ENCODE data around the gene CDH24. TPM values are rescaled to one million over a fixed set of nuclear protein-coding genes. Genes with fewer than 3 reads are reported as not detected.

Gene CDH24
- total and polyA plus RNA-seq, 2 of the 13 experiments (the other 11 are each of a cell fraction or from before 2014, with no cell fraction given), result 0.69 to 0.99 TPM

GRCh38 chr14:23058654-23059504, 1.6 kb upstream of the CDH24 start:
- 97% methylated on average over 32 of the region's 32 CpGs for WGBS (ENCODE audit: low lambda C conversion rate)
- H3K27me3 ChIP-seq (ENCODE audit: control insufficient read depth in 1 of 2, insufficient read depth in 2 of 2, low read length in 2 of 2), result peaks cover 0 to 6% of the 10 kb centered on the region in 2 experiments; a peak in 1 of 5 replicates
- ChIA-PET CTCF (ENCODE audit: low intra/inter-chr PET ratio, low total read pairs) (interaction anchor here (0.7 to 8.5 kb wide), 14 partner anchors 10 to 502 kb away, joined by 3 to 173 read pairs (median 4); no protein-coding TSS in a partner anchor), POLR2A (interaction anchor here (0.6 to 7.4 kb wide), 28 partner anchors 10 to 262 kb away, joined by 3 to 72 read pairs (median 6); partner anchors contain the start of genes ACIN1, AJUBA, BCL2L2 and C14orf119)
- H3K4me3 ChIP-seq (replicated peaks in 1 of 3; ENCODE audit: insufficient read depth in 1 of 3, low read depth in 2 of 3, low read length in 3 of 3), result no peak overlapping the region
- H3K36me3 ChIP-seq (replicated peaks in 1 of 2; ENCODE audit: control insufficient read depth in 1 of 2, insufficient read depth in 2 of 2, low read length in 2 of 2), result peaks cover 41 to 45% of the 10 kb centered on the region in 2 experiments
- peaks cover 13% of the 10 kb centered on the region; the same call in 1 of the 2 replicates for H4K20me1 ChIP-seq (ENCODE audit: insufficient read depth, low read length)
- no peak overlapping the region for H3K27ac ChIP-seq (ENCODE audit: extremely low read length, insufficient read depth, low read length)
- no peaks in the 10 kb centered on the region for H3K9me3 ChIP-seq (ENCODE audit: low read length)
- in situ Hi-C loops (cut with HindIII; ENCODE audit: extremely low pct_ligation_motif_present, low pct_unique_long_range_greater_than_20kb) (no loop called here), intact Hi-C loops (cut with micrococcal nuclease; ENCODE audit: unreplicated experiment) (loop anchor here (1.0 kb wide), 5 partner anchors 52 to 502 kb away; no protein-coding TSS in a partner anchor)
- ATAC-seq, result no peak
- no peak overlapping the region for H3K9ac ChIP-seq (ENCODE audit: insufficient read depth, low read depth, low read length)
- H2AFZ ChIP-seq (ENCODE audit: low read length), result no peak overlapping the region
- FAIRE-seq, result no peak
- H3K79me2 ChIP-seq (ENCODE audit: insufficient read depth, low read length), result no peaks in the 10 kb centered on the region
- H3K4me1 ChIP-seq (ENCODE audit: insufficient read depth, low read length), result peaks cover 29% of the 10 kb centered on the region
- no peak overlapping the region for H3K4me2 ChIP-seq (ENCODE audit: low read depth, low read length)
- BruUV-seq (replicated peaks), result TSS peak; percentile 83
- no peak for DNase-seq (ENCODE audit: low spot score)
- no peak for TF ChIP-seq NR3C1 (CRISPR knock-in tag; IDR thresholded peaks at IDR 0.05)
- TF ChIP-seq KDM5B (CRISPR knock-in tag; IDR thresholded peaks at IDR 0.05; ENCODE audit: borderline replicate concordance), result 0 out of 2 replicates have a peak, but pooled peaks have one; percentile 28
- TF ChIP-seq TGIF2 (CRISPR knock-in tag; IDR thresholded peaks at IDR 0.05), result no peak
- TF ChIP-seq RARA (CRISPR knock-in tag; IDR thresholded peaks at IDR 0.05), result no peak
- peak; percentile 52 for TF ChIP-seq HNRNPK (IDR thresholded peaks at IDR 0.05; ENCODE audit: low read depth, low read length, poor library complexity, severe bottlenecking)
- no peak for TF ChIP-seq DPF2 (CRISPR knock-in tag; IDR thresholded peaks at IDR 0.05; ENCODE audit: borderline replicate concordance, low read depth)
- no peak for TF ChIP-seq ZNF337 (CRISPR knock-in tag; IDR thresholded peaks at IDR 0.05; ENCODE audit: borderline replicate concordance, low read depth)
- TF ChIP-seq ZNF484 (CRISPR knock-in tag; IDR thresholded peaks at IDR 0.05; ENCODE audit: borderline replicate concordance, low read depth), result no peak
- 0 out of 2 replicates have a peak, but pooled peaks have one; percentile 21 for TF ChIP-seq CAMTA2 (CRISPR knock-in tag; IDR thresholded peaks at IDR 0.05; ENCODE audit: borderline replicate concordance)
- TF ChIP-seq ERF (CRISPR knock-in tag; IDR thresholded peaks at IDR 0.05), result no peak
- no peak for TF ChIP-seq ZEB1 (IDR thresholded peaks at IDR 0.05; ENCODE audit: insufficient replicate concordance, low read depth)
- no peak for TF ChIP-seq RXRA (CRISPR knock-in tag; IDR thresholded peaks at IDR 0.05)
- no peak for TF ChIP-seq ZNF432 (CRISPR knock-in tag; IDR thresholded peaks at IDR 0.05; ENCODE audit: borderline replicate concordance)
- no peak for TF ChIP-seq BHLHE40 (IDR thresholded peaks at IDR 0.05; ENCODE audit: low read length)
- TF ChIP-seq RARG (CRISPR knock-in tag; IDR thresholded peaks at IDR 0.05; ENCODE audit: low read depth), result no peak
- TF ChIP-seq MAFF (IDR thresholded peaks at IDR 0.05; ENCODE audit: low read depth, low read length), result peak; percentile 26
- no peak for TF ChIP-seq E2F5 (CRISPR knock-in tag; conservative IDR thresholded peaks at IDR 0.05)
- TF ChIP-seq GATAD2A (CRISPR knock-in tag; IDR thresholded peaks at IDR 0.05), result no peak
- no peak for TF ChIP-seq NFKB2 (CRISPR knock-in tag; IDR thresholded peaks at IDR 0.05; ENCODE audit: borderline replicate concordance)
- TF ChIP-seq ZNF557 (CRISPR knock-in tag; IDR thresholded peaks at IDR 0.05), result no peak
- peak; percentile 66; the same call in 1 of the 2 replicates for TF ChIP-seq ZNF280B (CRISPR knock-in tag; IDR thresholded peaks at IDR 0.05; ENCODE audit: borderline replicate concordance)
